ENCODE results near the gene KCTD1.
A peak's percentile ranks its signal among the peaks of the same experiment; 100 is the strongest.

Gene KCTD1

GRCh38 chr18:26488417-26489009, 59.8 kb downstream of the KCTD1 start:
- peak; percentile 45 for DNase-seq (ENCODE audit: extremely low spot score)
- ChIA-PET POLR2A (no interaction called here), CTCF (interaction anchor here (0.6 to 1.4 kb wide), 2 partner anchors 18 to 767 kb away, joined by 3 read pairs; no protein-coding TSS in a partner anchor)

GRCh38 chr18:26487437-26487836, 60.9 kb downstream of the KCTD1 start:
- ChIA-PET CTCF (interaction anchor here (0.8 kb wide), 1 partner anchor 7 kb away, joined by 3 read pairs; no protein-coding TSS in a partner anchor), POLR2A (no interaction called here)
- no peak for DNase-seq (ENCODE audit: extremely low spot score)
- TF ChIP-seq FOXM1 (IDR thresholded peaks at IDR 0.05; ENCODE audit: borderline replicate concordance), result no peak
- TF ChIP-seq SP1 (IDR thresholded peaks at IDR 0.05), result no peak
- TF ChIP-seq NFRKB (IDR thresholded peaks at IDR 0.05), result no peak

More at GRCh38 chr18:26488417-26489009, 59.8 kb downstream of the KCTD1 start:
- TF ChIP-seq NFRKB (IDR thresholded peaks at IDR 0.05) (no peak), FOXA1 (IDR thresholded peaks at IDR 0.05) (no peak), TARDBP (IDR thresholded peaks at IDR 0.05) (no peak), HDGF (IDR thresholded peaks at IDR 0.05; ENCODE audit: borderline replicate concordance) (no peak), PKNOX1 (IDR thresholded peaks at IDR 0.05) (no peak), SP1 (IDR thresholded peaks at IDR 0.05) (no peak), CTBP1 (IDR thresholded peaks at IDR 0.05; ENCODE audit: borderline replicate concordance) (no peak), SUZ12 (IDR thresholded peaks at IDR 0.05) (no peak), ARNT (IDR thresholded peaks at IDR 0.05) (no peak), FOXK2 (IDR thresholded peaks at IDR 0.05) (no peak)

DNA sequence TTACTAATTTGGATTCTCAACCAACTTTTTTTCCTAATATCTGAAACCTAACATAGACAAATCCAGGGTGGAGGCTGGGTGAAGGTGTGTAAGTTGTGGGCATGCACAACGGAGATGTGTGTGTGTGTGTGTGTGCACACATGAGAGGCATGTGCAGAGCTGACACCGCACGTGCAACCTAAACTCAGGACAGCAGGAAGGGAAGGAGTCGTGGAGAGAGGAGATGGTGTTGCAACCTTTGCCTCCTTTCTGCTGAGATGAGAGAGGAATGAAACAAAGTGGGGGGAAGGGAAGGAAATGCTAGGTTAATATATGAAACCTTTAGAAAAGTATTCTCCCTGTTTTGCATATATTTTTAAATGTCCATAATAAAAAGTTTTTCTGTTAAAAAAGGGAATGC, 64.7 kb downstream of the KCTD1 start:
- POLR2A ChIA-PET, result no interaction called here
- no peak for TF ChIP-seq PKNOX1 (IDR thresholded peaks at IDR 0.05)
- no peak for TF ChIP-seq ZNF384 (IDR thresholded peaks at IDR 0.05)
- no peak for TF ChIP-seq NFRKB (IDR thresholded peaks at IDR 0.05)
- no peak for TF ChIP-seq SUZ12 (IDR thresholded peaks at IDR 0.05)
- no peak for TF ChIP-seq HDGF (IDR thresholded peaks at IDR 0.05; ENCODE audit: borderline replicate concordance)
- TF ChIP-seq FOXA1 (IDR thresholded peaks at IDR 0.05), result no peak
- no peak for TF ChIP-seq L3MBTL2 (conservative IDR thresholded peaks at IDR 0.05)
- TF ChIP-seq ELF4 (IDR thresholded peaks at IDR 0.05), result no peak
- no peak for TF ChIP-seq CTBP1 (IDR thresholded peaks at IDR 0.05; ENCODE audit: borderline replicate concordance)
- TF ChIP-seq FOXK2 (IDR thresholded peaks at IDR 0.05), result no peak
- no peak for TF ChIP-seq ARNT (IDR thresholded peaks at IDR 0.05)
- CTCF ChIA-PET, result no interaction called here
- no peak for DNase-seq (ENCODE audit: extremely low spot score)

DNA sequence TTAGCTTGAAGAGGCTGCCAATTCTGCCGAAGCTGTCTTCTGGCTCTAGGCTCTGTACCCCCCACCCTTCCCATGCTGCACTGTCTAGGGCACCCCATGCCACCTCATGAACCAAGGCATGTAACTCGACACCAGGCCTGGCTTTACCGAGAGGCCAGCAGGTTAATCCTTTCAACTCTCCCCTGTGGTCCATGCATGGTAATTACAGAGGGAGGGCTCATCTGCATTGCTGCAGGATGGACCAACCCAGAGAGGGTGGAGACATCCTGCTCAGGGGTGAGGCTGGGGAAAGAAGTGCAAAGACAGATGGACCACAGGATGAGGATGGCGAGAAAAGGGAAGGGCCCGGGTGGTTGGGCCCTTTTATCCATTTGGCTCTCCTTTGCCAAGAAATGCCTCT, 65.8 kb downstream of the KCTD1 start:
- POLR2A ChIA-PET, result no interaction called here
- TF ChIP-seq CTBP1 (IDR thresholded peaks at IDR 0.05; ENCODE audit: borderline replicate concordance), result no peak
- no peak for TF ChIP-seq FOXK2 (IDR thresholded peaks at IDR 0.05)
- TF ChIP-seq TARDBP (IDR thresholded peaks at IDR 0.05), result no peak
- TF ChIP-seq NFRKB (IDR thresholded peaks at IDR 0.05), result no peak
- TF ChIP-seq SUZ12 (IDR thresholded peaks at IDR 0.05), result no peak
- TF ChIP-seq FOXM1 (IDR thresholded peaks at IDR 0.05; ENCODE audit: borderline replicate concordance), result no peak
- no peak for TF ChIP-seq ZNF384 (IDR thresholded peaks at IDR 0.05)
- TF ChIP-seq HDGF (IDR thresholded peaks at IDR 0.05; ENCODE audit: borderline replicate concordance), result no peak
- TF ChIP-seq ARNT (IDR thresholded peaks at IDR 0.05), result no peak
- no peak for TF ChIP-seq SP1 (IDR thresholded peaks at IDR 0.05)
- TF ChIP-seq L3MBTL2 (conservative IDR thresholded peaks at IDR 0.05), result no peak
- DNase-seq (ENCODE audit: extremely low spot score), result no peak
- CTCF ChIA-PET, result no interaction called here

DNA sequence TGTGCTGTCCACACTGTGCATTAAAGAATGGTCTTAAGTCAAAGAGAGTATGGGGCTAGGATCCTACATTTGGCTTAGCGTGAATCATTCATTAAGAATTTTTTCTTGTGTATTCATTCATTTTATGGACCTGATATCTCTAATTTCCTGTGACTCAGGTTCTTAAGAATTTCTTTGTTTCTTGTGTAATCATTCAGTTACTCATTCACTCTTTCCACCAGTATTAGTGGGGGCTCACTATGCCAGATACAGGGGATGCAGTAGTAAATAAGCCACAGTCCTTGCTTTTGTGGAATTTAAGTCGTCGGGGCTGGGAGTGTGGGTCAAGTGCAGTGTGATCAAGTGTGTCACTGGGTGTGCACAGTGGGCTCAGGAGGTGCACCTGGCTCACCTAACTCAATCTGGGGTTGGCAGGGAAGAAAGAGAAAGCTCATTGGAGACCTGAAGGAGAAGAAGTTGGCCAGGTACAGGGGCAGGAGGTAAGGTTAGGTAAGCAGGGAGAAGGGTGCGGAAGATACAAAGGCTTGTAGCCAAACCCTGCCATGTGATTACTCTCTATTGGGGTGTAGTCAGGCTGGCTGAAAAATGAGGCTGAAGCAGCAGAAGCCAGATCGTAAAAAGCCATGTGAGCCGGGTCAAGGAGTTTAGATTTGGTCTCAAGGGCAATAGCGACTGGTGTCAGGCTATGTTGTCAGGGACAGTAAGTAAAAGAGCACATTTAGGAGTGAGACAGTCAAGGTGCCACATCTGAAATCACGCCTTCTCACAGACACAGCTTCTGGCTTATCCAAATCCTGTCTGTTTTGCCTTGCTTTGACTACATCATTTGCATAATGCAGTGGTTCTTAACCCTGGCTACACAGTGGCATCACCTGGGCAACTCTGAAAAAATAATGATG, 67.2 kb downstream of the KCTD1 start:
- CTCF ChIA-PET, result no interaction called here
- POLR2A ChIA-PET, result interaction anchor here (1.0 kb wide), 1 partner anchor 11 kb away, joined by 4 read pairs; no protein-coding TSS in a partner anchor

More for the DNA sequence above, 67.2 kb downstream of the KCTD1 start:
- no peak for DNase-seq (ENCODE audit: extremely low spot score)
- TF ChIP-seq FOXA1 (IDR thresholded peaks at IDR 0.05), result no peak
- no peak for TF ChIP-seq L3MBTL2 (conservative IDR thresholded peaks at IDR 0.05)
- no peak for TF ChIP-seq NFRKB (IDR thresholded peaks at IDR 0.05)
- no peak for TF ChIP-seq ELF4 (IDR thresholded peaks at IDR 0.05)
- no peak for TF ChIP-seq PKNOX1 (IDR thresholded peaks at IDR 0.05)
- TF ChIP-seq LEF1 (IDR thresholded peaks at IDR 0.05; ENCODE audit: borderline replicate concordance), result no peak
- TF ChIP-seq FOXK2 (IDR thresholded peaks at IDR 0.05), result no peak
- TF ChIP-seq HDGF (IDR thresholded peaks at IDR 0.05; ENCODE audit: borderline replicate concordance), result no peak
- TF ChIP-seq CTBP1 (IDR thresholded peaks at IDR 0.05; ENCODE audit: borderline replicate concordance), result no peak
- no peak for TF ChIP-seq ZNF384 (IDR thresholded peaks at IDR 0.05)
- no peak for TF ChIP-seq SP1 (IDR thresholded peaks at IDR 0.05)
